Heart left ventricle (tissue), 16 donors: Measurements from ENCODE around the gene ATP13A2. TPM values are rescaled to one million over a fixed set of nuclear protein-coding genes. Genes with fewer than 3 reads are reported as not detected.

ENCODE experiments used
- ATAC-seq, 4 donors: fragments of 200-7000 bp; cut with Tn5 transposase; one replicate each; pipeline ENCODE4 v1.9.1; 2020 to 2022; ENCODE audit warnings: moderate library complexity in 4 of 4, mild to moderate bottlenecking in 3 of 4, moderate number of reproducible peaks in 1 of 4
- DNase-seq, 5 donors: peaks; one replicate each; pipeline ENCODE4 v3.0.0-alpha.2; 2020
- H3K27ac ChIP-seq, 12 donors: fragments of 200-600 bp; sonication (generic) in 4 of 12; one replicate each; pipeline versions ENCODE4 v1.5.0 to v1.8.0; 2016 to 2022; ENCODE audit warnings: mild to moderate bottlenecking in 2 of 12
- H3K27me3 ChIP-seq, 9 donors: fragments of 200-600 bp; sonication (generic) in 2 of 9; one replicate each; pipeline versions ENCODE4 v1.5.1 to v1.8.0; 2016 to 2022; ENCODE audit warnings: mild to moderate bottlenecking in 3 of 9
- H3K36me3 ChIP-seq, 9 donors: fragments of 200-600 bp; sonication (generic) in 2 of 9; one replicate each; pipeline versions ENCODE4 v1.5.0 to v1.8.0; 2018 to 2022; ENCODE audit warnings: mild to moderate bottlenecking in 2 of 9
- H3K4me1 ChIP-seq, 12 donors: fragments of 200-600 bp; sonication (generic) in 4 of 12; one replicate each; pipeline versions ENCODE4 v1.5.0 to v1.8.0; 2016 to 2022; ENCODE audit warnings: mild to moderate bottlenecking in 3 of 12
- H3K4me3 ChIP-seq, 12 donors: fragments of 200-600 bp; sonication (generic) in 4 of 12; one replicate each; pipeline versions ENCODE4 v1.5.0 to v1.8.0; 2017 to 2022; ENCODE audit warnings: mild to moderate bottlenecking in 9 of 12, moderate library complexity in 4 of 12
- H3K9me3 ChIP-seq, 12 donors: fragments of 200-600 bp; sonication (generic) in 4 of 12; one replicate each; pipeline versions ENCODE4 v1.5.0 to v1.8.0; 2016 to 2022; ENCODE audit warnings: mild to moderate bottlenecking in 1 of 12
- CTCF ChIP-seq, 12 donors: fragments of 200-600 bp; sonication (generic) in 4 of 12; IDR thresholded peaks; one replicate each; pipeline versions ENCODE4 v1.5.0 to v1.8.0; 2018 to 2022; ENCODE audit warnings: antibody characterized with exemption in 12 of 12, mild to moderate bottlenecking in 5 of 12
- POLR2A ChIP-seq, 2 donors: fragments of 450-650 bp; IDR thresholded peaks; one replicate each; pipeline ENCODE4 v1.6.1; 2017; ENCODE audit warnings: antibody characterized with exemption in 2 of 2, mild to moderate bottlenecking in 2 of 2, moderate library complexity in 2 of 2
- WGBS, 4 donors: extraction: QIAGEN DNeasy Blood & Tissue Kit in 2 of 4; methylation state at CpG; one replicate each; pipeline versions ENCODE4 v1.1.5 to v1.1.7; 2013 to 2018; 5-methylcytosine and 5-hydroxymethylcytosine counted together
- intact Hi-C, 10 donors: fragments of 100-400 bp; cut with DNase I; formaldehyde crosslinking; loops; one replicate each; pipeline versions ENCODE4 v1.11.1 to v1.14.2; 2022
- long read RNA-seq, 3 donors: library from polyadenylated mRNA; unstranded; transcript quantifications; one replicate each; pipeline ENCODE4 v2.0.0, GENCODE V29; 2020 to 2021
- polyA plus RNA-seq, 2 donors: library from polyadenylated mRNA; stranded (reverse); fragments of 200-250 nt; gene quantifications; one replicate each; pipeline ENCODE4 v1.2.3, GENCODE V29; 2013
- total RNA-seq, 9 donors: library from RNA; depleted of rRNA in 2 of 9; stranded (reverse); fragments of >200 nt in 2 of 9; fragmentation: NEBNext Ultra II Directional in 3 of 9; extraction: Animal tissue kit (Norgen Biotek cat#: 25700) in 3 of 9; gene quantifications; one replicate each; pipeline versions ENCODE4 v1.1.0 to v1.2.4, GENCODE V29; 2016 to 2023
- donor health status: ischemic (EF 13 %, LVEDD 7.1; RV severe dilation, severe dysfunction).
- donor health status: healthy with polysubstance abuse.
- donor health status: DM: no; HTN: yes; CAD: no.
- donor health status: DM: no; HTN: no; CAD: no.
- donor health status: ischemic (EF 25% LVEDD 6.9; RV normal size, moderate dysfunction).
- donor health status: ischemic (EF 25% LVEDD 5.7; RV mildly dilated, moderate dysfunction).
- donor health status: healthy.
- donor health status: DM: yes; HTN: yes; CAD: no.
- donor health status: ischemic (EF 35%, LVEDD 5.7; RV mildly dilated, moderate dysfunction).
- donor health status: nonischemic (EF 11% LVEDD 7.7; RV severe dilation, severe dysfunction).
- donor health status: DM: yes; HTN: yes; CAD: no.
- donor health status: PGD.
- donor health status: ischemic (EF 29% LVEDD 5.4; RV normal size, mild dysfunction).
- donor health status: nonischemic (EF 23%, LVEDD 6.1; RV moderate dilation, normal function).

Gene ATP13A2, protein sequence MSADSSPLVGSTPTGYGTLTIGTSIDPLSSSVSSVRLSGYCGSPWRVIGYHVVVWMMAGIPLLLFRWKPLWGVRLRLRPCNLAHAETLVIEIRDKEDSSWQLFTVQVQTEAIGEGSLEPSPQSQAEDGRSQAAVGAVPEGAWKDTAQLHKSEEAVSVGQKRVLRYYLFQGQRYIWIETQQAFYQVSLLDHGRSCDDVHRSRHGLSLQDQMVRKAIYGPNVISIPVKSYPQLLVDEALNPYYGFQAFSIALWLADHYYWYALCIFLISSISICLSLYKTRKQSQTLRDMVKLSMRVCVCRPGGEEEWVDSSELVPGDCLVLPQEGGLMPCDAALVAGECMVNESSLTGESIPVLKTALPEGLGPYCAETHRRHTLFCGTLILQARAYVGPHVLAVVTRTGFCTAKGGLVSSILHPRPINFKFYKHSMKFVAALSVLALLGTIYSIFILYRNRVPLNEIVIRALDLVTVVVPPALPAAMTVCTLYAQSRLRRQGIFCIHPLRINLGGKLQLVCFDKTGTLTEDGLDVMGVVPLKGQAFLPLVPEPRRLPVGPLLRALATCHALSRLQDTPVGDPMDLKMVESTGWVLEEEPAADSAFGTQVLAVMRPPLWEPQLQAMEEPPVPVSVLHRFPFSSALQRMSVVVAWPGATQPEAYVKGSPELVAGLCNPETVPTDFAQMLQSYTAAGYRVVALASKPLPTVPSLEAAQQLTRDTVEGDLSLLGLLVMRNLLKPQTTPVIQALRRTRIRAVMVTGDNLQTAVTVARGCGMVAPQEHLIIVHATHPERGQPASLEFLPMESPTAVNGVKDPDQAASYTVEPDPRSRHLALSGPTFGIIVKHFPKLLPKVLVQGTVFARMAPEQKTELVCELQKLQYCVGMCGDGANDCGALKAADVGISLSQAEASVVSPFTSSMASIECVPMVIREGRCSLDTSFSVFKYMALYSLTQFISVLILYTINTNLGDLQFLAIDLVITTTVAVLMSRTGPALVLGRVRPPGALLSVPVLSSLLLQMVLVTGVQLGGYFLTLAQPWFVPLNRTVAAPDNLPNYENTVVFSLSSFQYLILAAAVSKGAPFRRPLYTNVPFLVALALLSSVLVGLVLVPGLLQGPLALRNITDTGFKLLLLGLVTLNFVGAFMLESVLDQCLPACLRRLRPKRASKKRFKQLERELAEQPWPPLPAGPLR
- total RNA-seq (10 to 100 TPM in 8 of 9 donors, 1 to 10 TPM in 1; 7.3 to 37.2 (median 15.6) TPM), polyA plus RNA-seq (10 to 100 TPM in 1 of 2 donors, 1 to 10 TPM in 1; 7.6 to 27.5 TPM)
- long read RNA-seq, donor 1, partial matches to known transcripts: 4 of 6 reads
- long read RNA-seq, donor 1, other reads (novel, unspliced or antisense): 2 of 6 reads
- long read RNA-seq, donor 2, partial matches to known transcripts: 14 of 17 reads
- long read RNA-seq, donor 2, other reads (novel, unspliced or antisense): 3 of 17 reads
- long read RNA-seq, donor 3, partial matches to known transcripts: 8 of 16 reads
- long read RNA-seq, donor 3, other reads (novel, unspliced or antisense): 6 of 16 reads

GRCh38 chr1:17011439-17012307 is at the start of gene ATP13A2:
Gene ATP13A2, minus strand, starts transcription at chr1:17011928. Its CDS starts 190 bp downstream, at chr1:17011738.
- DNase-seq (peak; percentile 79 to 91 (median 81)), ATAC-seq (peak; percentile 89 to 95 (median 92))
- intact Hi-C loops: loop anchor here in 5 of 10 donors (5.0 to 10.0 kb wide), 5 partner anchors 36 to 49 kb away; partner anchors contain the start of gene SDHB (in 1 of the 5)
- Histone ChIP-seq H3K9me3 (no peaks in the 10 kb centered on the region), H3K4me1 (peaks cover 0 to 43% (median 23%) of the 10 kb centered on the region in 12 donors), H3K27ac (peak within 1 kb of the TSS in 11 of 12 donors; percentile 42 to 79 (median 60)), H3K4me3 (peak within 1 kb of the TSS; percentile 67 to 98 (median 85)), H3K36me3 (peaks cover 0 to 3% (median 0%) of the 10 kb centered on the region in 9 donors), H3K27me3 (no peaks in the 10 kb centered on the region)
- WGBS, 4 donors: 1 to 14% (median 4%) methylated on average over 5 to 94 of the region's 94 CpGs
- TF ChIP-seq CTCF (IDR thresholded peaks at IDR 0.05) (no peak), POLR2A (IDR thresholded peaks at IDR 0.05) (peak in 1 of 2 donors; percentile 50)

GRCh38 chr1:17061486-17061885 is 49.8 kb upstream of the ATP13A2 start:
- no peak for TF ChIP-seq CTCF (IDR thresholded peaks at IDR 0.05)
- TF ChIP-seq POLR2A (IDR thresholded peaks at IDR 0.05): no peak
- WGBS, 4 donors: 71 to 80% (median 76%) methylated on average over 3 of the region's 3 CpGs
- no peak for DNase-seq

DNA sequence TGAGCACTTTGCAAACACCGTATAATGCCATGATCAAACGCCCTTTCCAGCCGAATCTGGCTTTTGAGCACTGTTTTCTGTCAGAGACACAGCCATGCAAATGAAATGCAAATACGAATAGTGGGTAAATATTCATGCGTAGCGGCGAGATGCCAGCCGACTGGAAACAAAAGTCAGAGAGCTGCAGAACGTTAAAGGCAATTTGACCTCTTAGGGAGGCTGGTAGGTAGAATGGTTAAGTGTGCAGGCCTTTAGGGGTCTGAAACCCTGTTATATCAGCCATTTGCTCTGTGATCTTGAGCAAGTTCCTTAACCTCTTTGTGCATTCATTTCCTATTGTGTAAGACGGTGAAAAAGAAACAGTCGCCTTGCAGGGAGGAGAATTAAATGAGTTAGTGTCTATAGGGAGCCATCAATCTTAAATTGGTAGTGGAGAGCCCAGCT is 48.6 kb upstream of the ATP13A2 start:
- no peak overlapping the region for H3K4me3 ChIP-seq

More at GRCh38 chr1:17061486-17061885, 49.8 kb upstream of the ATP13A2 start:
- intact Hi-C loops: loop anchor here in 5 of 10 donors (2.0 to 10.0 kb wide), 3 partner anchors 61 to 175 kb away; no protein-coding TSS in a partner anchor
- H3K27me3 ChIP-seq: no peaks in the 10 kb centered on the region
- H3K36me3 ChIP-seq: no peaks in the 10 kb centered on the region
- H3K9me3 ChIP-seq: peaks cover 0 to 15% (median 4%) of the 10 kb centered on the region in 12 donors
- no peak overlapping the region for H3K4me3 ChIP-seq
- ATAC-seq: no peak
- peaks cover 0 to 20% (median 2%) of the 10 kb centered on the region in 12 donors for H3K4me1 ChIP-seq
- H3K27ac ChIP-seq: no peak overlapping the region

More for the DNA sequence above, 48.6 kb upstream of the ATP13A2 start:
- ATAC-seq: no peak
- peaks cover 0 to 10% (median 3%) of the 10 kb centered on the region in 12 donors for H3K9me3 ChIP-seq
- H3K36me3 ChIP-seq: no peaks in the 10 kb centered on the region
- 47 to 61% (median 56%) methylated on average over 11 of the region's 11 CpGs for WGBS, 4 donors
- no peak for DNase-seq
- peaks cover 0 to 20% (median 2%) of the 10 kb centered on the region in 12 donors for H3K4me1 ChIP-seq
- peak overlapping the region in 1 of 12 donors; percentile 38 for H3K27ac ChIP-seq
- intact Hi-C loops: loop anchor here in 5 of 10 donors (2.0 to 10.0 kb wide), 3 partner anchors 62 to 176 kb away; no protein-coding TSS in a partner anchor
- TF ChIP-seq CTCF (IDR thresholded peaks at IDR 0.05) (no peak), POLR2A (IDR thresholded peaks at IDR 0.05) (no peak)
- no peaks in the 10 kb centered on the region for H3K27me3 ChIP-seq
